Mesodermal cell (in vitro differentiated cells): ENCODE data around the gene KTN1.

Experiments used
- H3K27ac ChIP-seq: 2 replicates; pipeline ENCODE4 v1.7.0; 2013; ENCODE audit warnings: mild to moderate bottlenecking, low read depth, low read length, moderate library complexity; ENCODE audit not compliant: severe bottlenecking
- H3K36me3 ChIP-seq: 2 replicates; pipeline ENCODE4 v1.7.1; 2013; ENCODE audit warnings: mild to moderate bottlenecking, low read length, moderate library complexity; ENCODE audit not compliant: control insufficient read depth, insufficient read depth
- H3K4me1 ChIP-seq: one replicate; pipeline ENCODE4 v1.7.1; 2013; ENCODE audit warnings: mild to moderate bottlenecking, low read length; ENCODE audit not compliant: insufficient read depth, control insufficient read depth, poor library complexity, severe bottlenecking
- H3K4me3 ChIP-seq: 2 replicates; pipeline ENCODE4 v1.7.0; 2013; ENCODE audit warnings: low read length, control low read depth, mild to moderate bottlenecking; ENCODE audit not compliant: insufficient read depth, poor library complexity, severe bottlenecking; ENCODE audit errors: extremely low read depth
- H3K9me3 ChIP-seq: 2 replicates; pipeline ENCODE4 v1.7.1; 2013; ENCODE audit warnings: mild to moderate bottlenecking, low read length, moderate library complexity; ENCODE audit not compliant: control insufficient read depth
- WGBS, 2 experiments: methylation state at CpG; one replicate each; pipeline ENCODE4 v1.1.5; 2013; ENCODE audit warnings: missing lambda C conversion rate in 2 of 2; ENCODE audit not compliant: insufficient coverage in 2 of 2; 5-methylcytosine and 5-hydroxymethylcytosine counted together

KTN1 gene

DNA sequence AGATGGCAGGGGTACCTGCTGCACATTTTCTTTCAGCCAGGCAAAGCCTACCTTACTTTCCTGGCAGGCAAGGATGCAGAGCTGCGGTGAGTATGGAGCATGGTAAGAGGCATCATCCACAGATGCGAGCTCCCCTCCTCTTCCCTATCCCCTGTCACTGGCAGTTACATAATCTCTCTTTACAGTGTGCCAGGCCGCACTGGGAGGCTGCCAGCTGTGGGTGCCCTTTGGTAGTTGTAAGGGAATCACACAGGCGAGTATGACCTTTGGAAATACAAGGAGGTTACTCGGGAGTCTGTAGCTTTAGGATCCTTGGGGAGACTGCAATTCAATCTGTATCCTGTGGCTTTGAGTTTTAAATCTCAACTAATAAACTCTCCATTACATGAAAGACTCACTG is 132.5 kb downstream of the KTN1 start:
- WGBS, 2 experiments = 90 to 100% methylated on average over 2 to 3 of the region's 5 CpGs
- H3K36me3 ChIP-seq = no peaks in the 10 kb centered on the region
- H3K9me3 ChIP-seq = no peaks in the 10 kb centered on the region
- H3K27ac ChIP-seq = no peak overlapping the region
- no peak overlapping the region for H3K4me3 ChIP-seq
- H3K4me1 ChIP-seq = peaks cover 4% of the 10 kb centered on the region

DNA sequence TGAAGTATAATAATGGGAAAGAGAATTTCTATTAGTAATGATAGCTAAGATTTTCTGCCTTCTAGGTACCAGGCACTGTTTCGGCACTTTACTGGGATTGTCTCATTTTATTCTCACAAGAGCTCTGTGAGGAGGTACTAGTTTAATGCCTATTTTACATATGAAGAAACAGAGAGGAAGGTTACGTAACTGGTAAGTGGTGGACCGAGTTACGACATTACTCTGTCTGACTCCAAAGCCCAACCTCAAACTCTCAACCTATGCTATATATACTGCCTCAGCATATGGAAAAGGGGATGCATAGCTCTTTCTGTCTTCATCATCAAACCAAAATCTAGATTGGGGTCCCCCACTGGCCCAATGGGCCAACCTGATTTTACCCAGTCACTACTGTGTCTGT is 133.5 kb downstream of the KTN1 start:
- H3K9me3 ChIP-seq = no peaks in the 10 kb centered on the region
- H3K36me3 ChIP-seq = no peaks in the 10 kb centered on the region
- H3K4me3 ChIP-seq = no peak overlapping the region
- peaks cover 4% of the 10 kb centered on the region for H3K4me1 ChIP-seq
- H3K27ac ChIP-seq = no peak overlapping the region
- WGBS, 2 experiments = 100% methylated on average over 1 of the region's 4 CpGs

GRCh38 chr14:55715889-55716288 is 135.9 kb downstream of the KTN1 start:
- Histone ChIP-seq H3K4me1 (peaks cover 4% of the 10 kb centered on the region), H3K27ac (no peak overlapping the region), H3K4me3 (no peak overlapping the region), H3K9me3 (no peaks in the 10 kb centered on the region), H3K36me3 (no peaks in the 10 kb centered on the region)
- 75 to 87% methylated on average over 1 to 3 of the region's 5 CpGs for WGBS, 2 experiments

GRCh38 chr14:55717621-55718020 is 137.6 kb downstream of the KTN1 start:
- Histone ChIP-seq H3K27ac (no peak overlapping the region), H3K4me3 (no peak overlapping the region), H3K9me3 (no peaks in the 10 kb centered on the region), H3K4me1 (peaks cover 4% of the 10 kb centered on the region), H3K36me3 (no peaks in the 10 kb centered on the region)
- 90% methylated on average over 2 of the region's 4 CpGs; no CpG with 5 or more reads in 1 of the 2 experiments for WGBS, 2 experiments

- Histone ChIP-seq H3K9me3 (no peaks in the 10 kb centered on the region), H3K4me3 (no peak overlapping the region), H3K27ac (no peak overlapping the region), H3K4me1 (peaks cover 4% of the 10 kb centered on the region), H3K36me3 (no peaks in the 10 kb centered on the region)
- WGBS, 2 experiments = no CpG with 5 or more reads among the region's 1 CpG
These were observed 138.5 kb downstream of the KTN1 start for GRCh38 chr14:55718551-55718950.

- WGBS, 2 experiments = no CpG with 5 or more reads among the region's 4 CpGs
These were observed 140.8 kb downstream of the KTN1 start for GRCh38 chr14:55720796-55721195.

DNA sequence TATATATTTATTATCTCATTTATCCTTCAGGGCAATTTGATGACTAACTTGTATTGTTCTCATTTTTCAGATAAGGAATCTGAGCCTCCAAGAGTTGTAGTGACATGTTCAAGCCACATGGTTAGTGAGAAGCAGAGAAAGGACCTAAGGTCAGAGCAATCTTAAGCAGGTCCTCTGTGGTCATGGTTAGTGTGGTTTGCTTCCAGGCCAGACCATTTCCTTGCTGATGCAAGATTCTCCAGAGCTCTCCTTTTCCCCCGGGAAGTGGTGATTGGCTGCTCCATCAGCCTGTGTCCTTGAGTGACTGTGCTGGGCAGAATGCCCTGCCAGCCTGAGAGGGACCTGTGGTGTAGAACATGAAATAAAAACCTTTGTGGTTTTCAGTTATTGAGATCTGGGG is 141.3 kb downstream of the KTN1 start:
- no peak overlapping the region for H3K27ac ChIP-seq
- no peaks in the 10 kb centered on the region for H3K36me3 ChIP-seq
- no peaks in the 10 kb centered on the region for H3K4me1 ChIP-seq
- H3K4me3 ChIP-seq = no peak overlapping the region
- 86% methylated on average over 1 of the region's 1 CpG; no CpG with 5 or more reads in 1 of the 2 experiments for whole genome bisulfite sequencing, 2 experiments
- no peaks in the 10 kb centered on the region for H3K9me3 ChIP-seq

More at GRCh38 chr14:55720796-55721195, 140.8 kb downstream of the KTN1 start:
- H3K4me3 ChIP-seq = no peak overlapping the region
- no peaks in the 10 kb centered on the region for H3K9me3 ChIP-seq
- no peaks in the 10 kb centered on the region for H3K36me3 ChIP-seq
- peaks cover under 1% of the 10 kb centered on the region for H3K4me1 ChIP-seq
- no peak overlapping the region for H3K27ac ChIP-seq

DNA sequence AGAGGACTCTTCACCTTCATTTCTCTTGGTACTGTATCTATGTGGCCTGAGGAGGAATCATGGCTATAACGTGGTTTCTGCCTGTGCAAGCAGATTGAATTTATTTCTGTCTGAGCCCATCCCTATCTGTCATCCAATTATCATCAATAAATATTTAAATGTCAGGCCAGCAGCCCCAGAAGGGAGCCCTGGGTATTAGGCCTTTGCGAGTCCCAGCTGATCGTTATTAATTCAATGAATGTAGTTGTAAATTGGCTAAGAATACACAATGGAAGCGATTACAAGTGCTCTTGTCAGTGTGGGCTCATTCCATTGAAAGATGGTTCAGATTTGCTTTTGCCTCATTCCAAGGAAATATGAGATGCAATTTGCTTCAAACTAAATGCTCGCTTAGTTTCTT is 142.0 kb downstream of the KTN1 start:
- WGBS, 2 experiments = 91 to 100% methylated on average over 3 to 4 of the region's 5 CpGs
- no peaks in the 10 kb centered on the region for H3K4me1 ChIP-seq
- no peaks in the 10 kb centered on the region for H3K36me3 ChIP-seq
- no peak overlapping the region for H3K27ac ChIP-seq
- no peak overlapping the region for H3K4me3 ChIP-seq
- H3K9me3 ChIP-seq = no peaks in the 10 kb centered on the region

DNA sequence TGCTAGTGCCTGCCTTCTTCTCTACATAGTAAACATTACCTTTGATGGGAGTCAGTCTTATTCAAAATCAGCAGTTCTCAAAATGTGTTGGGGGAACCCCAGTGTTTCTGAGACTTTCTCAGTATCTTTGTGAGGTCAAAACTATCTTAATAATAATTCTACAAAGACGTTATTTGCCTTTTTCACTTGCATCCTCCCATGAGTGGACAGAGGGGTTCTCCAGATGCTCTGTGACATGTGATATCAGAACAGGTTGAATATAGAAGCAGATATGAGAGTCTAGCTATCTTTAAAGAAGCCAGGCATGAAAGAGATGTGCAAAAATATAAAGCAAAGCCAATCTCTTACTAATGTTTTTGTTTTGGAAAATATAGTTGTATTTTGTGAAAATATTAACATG is 144.7 kb downstream of the KTN1 start:
- Histone ChIP-seq H3K9me3 (no peaks in the 10 kb centered on the region), H3K36me3 (no peaks in the 10 kb centered on the region), H3K4me3 (no peak overlapping the region), H3K4me1 (no peaks in the 10 kb centered on the region), H3K27ac (no peak overlapping the region)
- no CpG with 5 or more reads among the region's 1 CpG for WGBS, 2 experiments

- Histone ChIP-seq H3K4me3 (no peak overlapping the region), H3K36me3 (no peaks in the 10 kb centered on the region), H3K27ac (no peak overlapping the region), H3K4me1 (peaks cover 4% of the 10 kb centered on the region), H3K9me3 (peaks cover 5% of the 10 kb centered on the region)
These were observed 150.7 kb downstream of the KTN1 start for GRCh38 chr14:55730592-55731310.

GRCh38 chr14:55731311-55731872 is 151.4 kb downstream of the KTN1 start:
- Histone ChIP-seq H3K4me3 (no peak overlapping the region), H3K27ac (no peak overlapping the region), H3K36me3 (no peaks in the 10 kb centered on the region), H3K9me3 (peaks cover 10% of the 10 kb centered on the region), H3K4me1 (peaks cover 4% of the 10 kb centered on the region)
- WGBS, 2 experiments = 76 to 79% methylated on average over 1 of the region's 4 CpGs
